SK-N-SH treated with all-trans-retinoic acid at 6 μM for 48 hours (cell line): Measurements from ENCODE around the gene SRCAP.

Experiments used
- ATAC-seq: fragments of 200-7000 bp; cut with Tn5 transposase; 3 replicates; pipeline ENCODE4 v1.9.1; 2020; ENCODE audit warnings: mild to moderate bottlenecking, moderate library complexity
- ARNTL ChIP-seq: fragments of 450-650 bp; formaldehyde crosslinking; IDR thresholded peaks from 2 replicates; pipeline ENCODE4 v1.5.0; 2020; ENCODE audit warnings: low read depth, mild to moderate bottlenecking, moderate library complexity, borderline replicate concordance
- BACH2 ChIP-seq: fragments of 250-450 bp; sonication (Bioruptor Pico); IDR thresholded peaks from 2 replicates; pipeline ENCODE4 v1.9.0; 2021; ENCODE audit warnings: mild to moderate bottlenecking, borderline replicate concordance
- CREB5 ChIP-seq: fragments of 250-450 bp; sonication (Bioruptor Pico); IDR thresholded peaks from 2 replicates; pipeline ENCODE4 v1.5.1; 2020; ENCODE audit warnings: low read depth, mild to moderate bottlenecking, moderate library complexity
- CSDC2 ChIP-seq: fragments of 250-450 bp; sonication (Bioruptor Pico); IDR thresholded peaks from 2 replicates; pipeline ENCODE4 v1.5.0; 2020; ENCODE audit warnings: mild to moderate bottlenecking, moderate library complexity
- ESRRG ChIP-seq: fragments of 250-450 bp; sonication (Bioruptor Pico); IDR thresholded peaks from 2 replicates; pipeline ENCODE4 v1.6.1; 2021; ENCODE audit warnings: mild to moderate bottlenecking
- GLIS3 ChIP-seq: fragments of 250-450 bp; sonication (Bioruptor Pico); IDR thresholded peaks from 2 replicates; pipeline ENCODE4 v1.5.0; 2020; ENCODE audit warnings: mild to moderate bottlenecking, moderate library complexity
- ISL1 ChIP-seq: fragments of 250-450 bp; sonication (Bioruptor Pico); IDR thresholded peaks from 2 replicates; pipeline ENCODE4 v2.1.2; 2022; ENCODE audit warnings: mild to moderate bottlenecking, moderate library complexity
- OSR1 ChIP-seq: fragments of 250-450 bp; sonication (Bioruptor Pico); IDR thresholded peaks from 2 replicates; pipeline ENCODE4 v1.8.0; 2022; ENCODE audit warnings: moderate library complexity, mild to moderate bottlenecking, inconsistent platforms
- PATZ1 ChIP-seq: fragments of 250-450 bp; sonication (Bioruptor Pico); IDR thresholded peaks from 2 replicates; pipeline ENCODE4 v1.8.0; 2020; ENCODE audit warnings: mild to moderate bottlenecking, moderate library complexity, borderline replicate concordance
- PPARA ChIP-seq: fragments of 250-450 bp; sonication (Bioruptor Pico); IDR thresholded peaks from 2 replicates; pipeline ENCODE4 v1.5.0; 2020; ENCODE audit warnings: mild to moderate bottlenecking, borderline replicate concordance
- SNAI2 ChIP-seq: fragments of 250-450 bp; sonication (Bioruptor Pico); IDR thresholded peaks from 2 replicates; pipeline ENCODE4 v1.5.0; 2020; ENCODE audit warnings: mild to moderate bottlenecking, moderate library complexity
- TCF4 ChIP-seq: fragments of 250-450 bp; sonication (Bioruptor Pico); IDR thresholded peaks from 2 replicates; pipeline ENCODE4 v1.8.0; 2021; ENCODE audit warnings: mild to moderate bottlenecking, moderate library complexity, borderline replicate concordance
- TOX ChIP-seq: fragments of 250-450 bp; sonication (Bioruptor Pico); IDR thresholded peaks from 2 replicates; pipeline ENCODE4 v1.8.0; 2021; ENCODE audit warnings: mild to moderate bottlenecking, moderate library complexity, borderline replicate concordance
- ZC3H10 ChIP-seq: fragments of 250-450 bp; sonication (Bioruptor Pico); IDR thresholded peaks from 2 replicates; pipeline ENCODE4 v1.5.1; 2021; ENCODE audit warnings: mild to moderate bottlenecking, moderate library complexity
- ZFP3 ChIP-seq: fragments of 250-450 bp; sonication (Bioruptor Pico); IDR thresholded peaks from 2 replicates; pipeline ENCODE4 v1.5.0; 2020; ENCODE audit warnings: mild to moderate bottlenecking, moderate library complexity
- ZFP30 ChIP-seq: fragments of 450-650 bp; formaldehyde crosslinking; IDR thresholded peaks from 2 replicates; pipeline ENCODE4 v1.5.0; 2022; ENCODE audit warnings: mild to moderate bottlenecking, moderate library complexity
- ZNF565 ChIP-seq: fragments of 450-650 bp; formaldehyde crosslinking; conservative IDR thresholded peaks from 2 replicates; pipeline ENCODE4 v1.5.0; 2020; ENCODE audit warnings: low read depth, mild to moderate bottlenecking, moderate library complexity
- ZNF8 ChIP-seq: fragments of 450-650 bp; formaldehyde crosslinking; IDR thresholded peaks from 2 replicates; pipeline ENCODE4 v1.5.0; 2020; ENCODE audit warnings: mild to moderate bottlenecking, moderate library complexity
- TF ChIP-seq, protein P1 (sequence below): fragments of 250-450 bp; sonication (Bioruptor Pico); IDR thresholded peaks from 2 replicates; pipeline ENCODE4 v1.5.0; 2020; ENCODE audit warnings: mild to moderate bottlenecking, moderate library complexity

Gene SRCAP

DNA sequence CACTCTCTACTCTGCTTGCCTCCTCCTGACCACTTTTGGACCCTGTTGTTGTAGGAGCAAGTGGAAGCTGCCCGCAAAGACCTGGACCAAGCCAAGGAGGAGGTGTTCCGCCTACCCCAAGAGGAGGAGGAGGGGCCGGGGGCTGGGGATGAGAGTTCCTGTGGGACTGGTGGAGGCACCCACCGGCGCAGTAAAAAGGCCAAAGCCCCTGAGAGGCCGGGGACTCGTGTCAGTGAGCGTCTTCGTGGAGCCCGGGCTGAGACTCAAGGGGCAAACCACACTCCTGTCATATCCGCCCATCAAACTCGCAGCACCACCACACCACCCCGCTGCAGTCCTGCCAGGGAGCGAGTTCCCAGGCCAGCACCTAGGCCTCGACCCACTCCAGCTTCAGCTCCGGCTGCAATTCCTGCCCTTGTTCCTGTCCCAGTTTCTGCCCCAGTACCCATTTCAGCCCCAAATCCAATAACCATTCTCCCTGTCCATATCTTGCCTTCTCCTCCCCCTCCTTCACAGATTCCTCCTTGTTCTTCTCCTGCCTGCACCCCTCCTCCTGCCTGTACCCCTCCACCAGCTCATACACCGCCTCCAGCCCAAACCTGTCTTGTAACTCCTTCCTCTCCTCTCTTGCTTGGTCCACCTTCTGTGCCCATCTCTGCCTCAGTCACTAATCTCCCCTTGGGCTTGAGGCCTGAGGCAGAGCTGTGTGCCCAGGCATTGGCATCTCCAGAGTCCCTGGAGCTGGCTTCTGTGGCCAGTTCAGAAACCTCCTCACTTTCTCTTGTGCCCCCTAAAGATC lies 38.2 kb downstream of the SRCAP start (continued):
- TF ChIP-seq PATZ1 (no peak), ZC3H10 (no peak)
- TF ChIP-seq, all 23 proteins: peak for 0

GRCh38 chr16:30737794-30738648 lies 39.0 kb downstream of the SRCAP start:
- TF ChIP-seq TOX (CRISPR knock-in tag) (no peak), CSDC2 (CRISPR knock-in tag) (no peak), TCF4 (no peak), PATZ1 (no peak), ZNF8 (CRISPR knock-in tag) (no peak), ESRRG (CRISPR knock-in tag) (no peak), SNAI2 (CRISPR knock-in tag) (no peak), ZNF565 (CRISPR knock-in tag) (no peak), BACH2 (CRISPR knock-in tag) (no peak)
- TF ChIP-seq, protein P1, sequence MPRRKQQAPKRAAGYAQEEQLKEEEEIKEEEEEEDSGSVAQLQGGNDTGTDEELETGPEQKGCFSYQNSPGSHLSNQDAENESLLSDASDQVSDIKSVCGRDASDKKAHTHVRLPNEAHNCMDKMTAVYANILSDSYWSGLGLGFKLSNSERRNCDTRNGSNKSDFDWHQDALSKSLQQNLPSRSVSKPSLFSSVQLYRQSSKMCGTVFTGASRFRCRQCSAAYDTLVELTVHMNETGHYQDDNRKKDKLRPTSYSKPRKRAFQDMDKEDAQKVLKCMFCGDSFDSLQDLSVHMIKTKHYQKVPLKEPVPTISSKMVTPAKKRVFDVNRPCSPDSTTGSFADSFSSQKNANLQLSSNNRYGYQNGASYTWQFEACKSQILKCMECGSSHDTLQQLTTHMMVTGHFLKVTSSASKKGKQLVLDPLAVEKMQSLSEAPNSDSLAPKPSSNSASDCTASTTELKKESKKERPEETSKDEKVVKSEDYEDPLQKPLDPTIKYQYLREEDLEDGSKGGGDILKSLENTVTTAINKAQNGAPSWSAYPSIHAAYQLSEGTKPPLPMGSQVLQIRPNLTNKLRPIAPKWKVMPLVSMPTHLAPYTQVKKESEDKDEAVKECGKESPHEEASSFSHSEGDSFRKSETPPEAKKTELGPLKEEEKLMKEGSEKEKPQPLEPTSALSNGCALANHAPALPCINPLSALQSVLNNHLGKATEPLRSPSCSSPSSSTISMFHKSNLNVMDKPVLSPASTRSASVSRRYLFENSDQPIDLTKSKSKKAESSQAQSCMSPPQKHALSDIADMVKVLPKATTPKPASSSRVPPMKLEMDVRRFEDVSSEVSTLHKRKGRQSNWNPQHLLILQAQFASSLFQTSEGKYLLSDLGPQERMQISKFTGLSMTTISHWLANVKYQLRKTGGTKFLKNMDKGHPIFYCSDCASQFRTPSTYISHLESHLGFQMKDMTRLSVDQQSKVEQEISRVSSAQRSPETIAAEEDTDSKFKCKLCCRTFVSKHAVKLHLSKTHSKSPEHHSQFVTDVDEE (CRISPR knock-in tag): no peak
- ATAC-seq: no peak

GRCh38 chr16:30738984-30739951 lies 40.3 kb downstream of the SRCAP start:
- ATAC-seq: no peak
- TF ChIP-seq GLIS3 (CRISPR knock-in tag): no peak
- TF ChIP-seq OSR1 (CRISPR knock-in tag): no peak
- TF ChIP-seq, protein P1 (CRISPR knock-in tag): no peak
- TF ChIP-seq ARNTL (CRISPR knock-in tag): no peak
- TF ChIP-seq ZFP3 (CRISPR knock-in tag): no peak
- no peak for TF ChIP-seq ZFP30
- TF ChIP-seq PPARA: no peak
- TF ChIP-seq ZNF565 (CRISPR knock-in tag): no peak
- TF ChIP-seq TCF4: no peak
- no peak for TF ChIP-seq TOX (CRISPR knock-in tag)
- TF ChIP-seq BACH2 (CRISPR knock-in tag): no peak
- TF ChIP-seq CSDC2 (CRISPR knock-in tag): no peak
- TF ChIP-seq ISL1: no peak
- TF ChIP-seq CREB5 (CRISPR knock-in tag): no peak
- no peak for TF ChIP-seq SNAI2 (CRISPR knock-in tag)
- TF ChIP-seq ZC3H10: no peak
- no peak for TF ChIP-seq PATZ1
